GM18909 (cell line): Measurements from ENCODE around the gene GPER1.
A peak's percentile ranks its signal among the peaks of the same experiment; 100 is the strongest.

Source experiments
- ATAC-seq: cut with Tn5 transposase; IDR thresholded peaks from one replicate; pipeline ENCODE4 v1.9.1; 2021; ENCODE audit warnings: mild to moderate bottlenecking; ENCODE audit not compliant: unreplicated experiment, poor library complexity

GPER1 gene

DNA sequence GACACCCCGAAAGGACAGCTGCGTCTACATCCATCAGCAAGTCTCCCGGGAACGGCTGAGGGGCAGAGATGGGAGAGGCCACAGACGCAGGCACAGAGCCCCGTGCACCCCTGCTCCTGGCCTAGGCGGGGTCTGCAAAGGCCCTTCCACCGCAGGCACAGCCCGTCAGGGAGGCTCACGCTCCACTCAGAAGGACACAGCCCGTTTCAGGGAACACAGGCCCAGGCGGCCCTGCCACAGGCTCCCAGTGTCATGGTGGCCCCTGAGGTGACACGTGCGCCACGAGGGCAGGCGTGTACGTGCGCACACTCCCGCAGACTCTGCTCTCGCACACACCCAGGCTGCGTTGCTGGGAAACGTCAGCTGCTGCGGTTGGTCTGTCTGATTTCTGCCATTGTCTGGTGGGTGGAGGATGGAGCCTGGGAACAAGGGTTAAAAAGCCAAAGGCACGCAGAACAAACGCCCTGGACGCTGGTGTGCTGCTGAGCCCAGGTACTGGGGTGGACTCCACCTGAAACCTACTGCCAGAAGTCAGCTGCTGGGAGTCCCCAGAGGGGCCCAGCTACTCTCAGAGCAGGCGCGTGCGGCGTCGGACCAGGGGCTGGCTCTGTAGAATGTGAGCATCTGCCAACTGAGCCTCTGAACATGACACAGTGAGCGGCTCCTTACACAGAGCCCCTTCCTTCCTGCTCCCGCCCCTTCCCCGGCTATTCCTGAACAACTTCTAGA is 13.1 kb downstream of the GPER1 start:
- ATAC-seq = no peak

DNA sequence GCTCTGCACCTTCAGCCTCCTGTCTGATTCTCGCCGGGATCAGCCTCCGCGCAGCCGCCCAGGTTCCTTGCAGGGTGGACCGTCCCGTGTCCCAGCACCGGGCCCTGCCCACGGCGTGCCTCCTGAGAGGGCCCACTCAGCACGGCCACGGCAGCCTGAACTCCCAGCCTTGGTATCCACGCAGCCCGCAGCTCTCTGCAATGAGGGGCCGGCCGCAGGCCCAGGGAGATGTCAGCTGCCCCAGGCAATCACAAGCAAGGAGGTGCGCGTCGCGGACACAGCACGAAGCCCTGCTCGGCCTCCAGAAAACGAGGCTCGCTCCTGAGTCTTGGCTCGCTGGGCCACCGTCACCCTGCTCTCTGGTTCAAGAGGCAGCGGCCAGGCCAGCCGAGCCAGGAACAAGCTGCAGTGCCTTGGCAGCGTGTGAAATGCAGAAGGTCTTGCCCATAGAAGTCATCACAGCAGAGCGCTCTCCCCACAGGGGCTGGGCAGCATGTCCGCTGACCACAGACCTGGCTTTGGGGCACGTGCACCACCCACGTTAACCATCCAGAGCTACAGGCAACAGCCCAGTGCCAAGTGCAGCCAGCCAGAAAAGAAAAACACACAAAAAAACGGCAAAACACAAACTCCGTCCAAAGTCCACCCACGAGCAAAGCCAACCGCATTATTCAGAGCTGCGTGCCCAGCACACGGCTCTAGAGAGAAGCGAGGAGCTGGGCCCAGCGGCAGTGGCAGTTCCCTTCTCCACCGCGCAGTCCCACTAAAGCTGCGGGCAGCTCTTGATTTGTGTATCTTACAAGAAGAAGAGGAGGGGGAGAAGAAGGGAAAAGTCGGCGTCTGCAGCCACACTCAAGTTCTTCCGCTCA is 13.9 kb downstream of the GPER1 start:
- no peak for ATAC-seq

DNA sequence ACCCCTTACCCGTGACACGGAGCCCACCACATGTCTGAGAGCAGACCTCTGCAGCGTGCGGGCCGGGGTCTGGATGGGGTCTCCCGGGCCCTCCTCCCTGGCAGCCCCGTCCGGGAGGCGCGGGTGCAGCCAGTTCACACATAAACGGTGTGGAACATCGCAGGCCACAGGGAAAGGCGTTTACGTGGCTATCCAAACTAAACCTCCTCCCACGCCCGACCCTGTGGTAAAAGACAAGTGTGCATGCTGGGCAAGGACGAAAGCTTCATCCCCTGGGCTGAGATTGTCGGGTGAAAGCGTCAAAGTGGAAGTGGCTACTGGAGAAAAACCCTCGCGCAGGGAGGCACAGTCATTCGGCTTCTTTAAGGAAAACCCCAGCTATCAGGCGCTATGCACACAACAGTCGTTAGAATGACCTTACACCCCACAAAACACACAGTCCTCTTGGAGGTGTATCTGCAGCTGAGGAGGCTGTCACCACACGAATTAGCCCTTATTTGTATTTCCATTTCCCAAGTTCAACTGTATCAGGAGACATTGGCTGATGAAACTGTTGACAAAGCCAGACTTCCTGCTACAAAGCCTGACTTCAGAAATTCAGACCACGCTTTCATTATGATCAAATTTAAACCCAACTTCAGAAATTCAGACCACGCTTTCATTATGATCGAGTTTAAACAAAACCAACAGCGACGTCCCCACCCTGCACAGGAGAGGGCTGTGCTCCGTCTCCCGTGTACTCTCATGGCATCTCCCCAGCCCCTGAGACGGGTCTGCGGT is 15.3 kb downstream of the GPER1 start:
- ATAC-seq = no peak

DNA sequence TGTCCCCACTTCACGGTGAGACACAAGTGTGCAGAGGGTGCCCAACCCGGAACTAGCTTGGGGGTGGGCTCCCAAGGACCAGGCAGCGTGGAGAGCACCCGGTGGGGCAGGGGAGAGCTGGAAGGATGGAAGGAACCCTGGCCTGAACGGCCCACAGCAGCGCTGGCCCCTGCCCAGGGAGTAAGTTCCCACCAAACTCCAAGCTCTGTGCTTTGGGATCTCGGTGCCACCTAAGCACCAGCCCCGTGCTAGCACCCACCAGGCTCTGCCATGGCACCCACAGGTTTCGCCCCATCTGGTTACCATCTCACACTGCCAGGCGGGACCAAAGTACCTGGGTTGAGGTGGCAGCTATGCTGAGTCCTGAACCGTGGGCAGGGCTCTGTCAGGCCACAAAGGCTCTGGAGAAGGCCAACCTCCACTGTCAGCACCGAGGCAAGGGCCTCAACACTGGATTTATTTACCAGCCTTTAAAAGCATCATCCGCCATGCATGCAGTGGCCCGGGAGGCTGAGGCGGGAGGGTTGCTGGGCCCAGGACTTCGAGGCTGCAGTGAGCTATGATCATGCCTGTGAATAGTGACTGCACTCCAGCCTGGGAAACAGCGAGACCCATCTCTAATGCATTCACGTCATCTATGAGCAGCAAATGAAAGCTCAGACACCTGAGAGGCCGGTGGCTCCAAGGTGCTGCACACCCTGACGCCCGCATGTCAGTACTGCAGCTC is 16.0 kb downstream of the GPER1 start:
- no peak for ATAC-seq

DNA sequence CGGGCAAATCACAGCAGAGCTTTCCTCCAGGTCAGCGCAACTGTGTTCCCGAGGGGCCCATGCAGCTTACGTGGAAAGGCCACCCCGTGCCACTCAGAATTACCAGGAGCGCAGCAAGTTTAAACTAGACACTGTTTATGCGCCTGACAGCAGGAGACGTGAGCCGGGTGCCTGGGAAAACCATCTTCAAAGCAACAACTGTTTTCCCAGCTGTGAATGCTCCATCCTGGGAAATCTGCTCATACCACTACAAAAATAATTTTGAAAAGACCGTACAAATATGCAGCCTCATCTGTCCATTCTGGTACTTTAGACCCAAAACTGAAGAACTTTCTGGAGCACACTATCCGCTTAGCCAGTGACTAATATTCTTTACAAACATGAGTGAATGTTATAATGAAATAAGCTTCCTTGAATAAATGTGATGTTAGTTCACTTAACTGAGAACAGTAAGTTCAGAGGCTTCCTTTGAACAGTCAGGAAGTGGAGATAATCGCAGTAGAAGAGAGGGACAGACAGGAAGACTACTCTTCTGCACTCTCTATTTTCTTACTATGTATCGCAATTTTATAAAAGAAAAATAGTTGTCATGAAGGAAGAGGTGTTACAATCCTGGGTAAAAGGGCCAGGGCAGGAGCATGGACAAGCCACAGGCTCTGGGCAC is 16.7 kb downstream of the GPER1 start:
- ATAC-seq = no peak

DNA sequence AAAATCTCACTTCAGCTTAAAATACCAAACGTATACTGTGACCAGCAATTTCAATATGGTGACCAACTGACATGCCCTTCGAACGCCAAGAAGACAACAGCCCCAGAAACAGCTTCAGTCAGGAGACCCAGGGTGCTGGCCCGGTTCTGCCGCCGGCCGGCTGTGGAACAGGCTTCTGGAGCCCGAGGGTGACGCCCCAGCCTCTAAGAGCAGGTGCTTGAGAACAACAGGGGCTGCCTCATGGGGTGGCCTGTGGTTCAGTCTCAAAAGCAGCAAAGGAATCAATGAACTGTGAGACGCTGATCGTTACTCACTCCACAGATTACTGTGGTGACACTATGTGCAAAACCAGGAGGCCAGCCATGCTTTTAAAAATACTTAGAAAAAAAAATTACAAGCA is 17.3 kb downstream of the GPER1 start:
- peak; percentile 63 for ATAC-seq

DNA sequence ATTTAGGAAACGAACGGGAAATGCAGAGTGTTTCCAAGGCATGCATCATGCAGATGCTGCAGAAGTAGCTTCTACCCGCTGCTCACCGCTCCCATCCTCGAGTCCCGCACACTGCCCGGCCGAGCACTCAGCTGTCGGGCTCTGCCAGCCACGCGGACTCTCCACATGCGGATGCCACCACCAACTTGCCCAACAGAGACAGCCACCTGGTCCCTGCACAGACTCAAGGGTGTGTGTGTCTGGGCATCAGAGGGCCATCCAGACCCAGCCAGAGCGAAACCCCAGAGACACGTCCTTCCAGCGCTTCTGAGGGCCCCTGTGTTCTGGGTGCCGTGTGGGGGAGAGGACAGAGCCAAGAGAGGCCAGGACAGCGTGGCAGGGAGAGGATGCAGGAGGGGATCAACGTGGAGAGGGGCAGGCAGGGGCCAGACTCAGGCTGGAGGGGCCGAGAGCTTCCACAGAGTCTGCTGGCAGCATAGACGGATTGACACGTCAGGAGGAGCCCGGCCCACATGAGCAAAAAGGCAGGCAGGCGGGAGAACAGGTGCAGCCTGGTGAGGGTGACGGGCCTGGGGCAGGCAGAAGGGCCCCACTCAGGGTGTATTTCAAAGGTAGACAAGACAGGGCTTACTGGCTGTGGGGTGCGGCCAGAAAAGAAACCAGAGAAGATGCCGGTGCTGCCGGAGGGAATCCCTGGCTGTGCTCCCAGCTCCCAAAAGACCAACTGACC is 18.3 kb downstream of the GPER1 start:
- ATAC-seq = no peak

DNA sequence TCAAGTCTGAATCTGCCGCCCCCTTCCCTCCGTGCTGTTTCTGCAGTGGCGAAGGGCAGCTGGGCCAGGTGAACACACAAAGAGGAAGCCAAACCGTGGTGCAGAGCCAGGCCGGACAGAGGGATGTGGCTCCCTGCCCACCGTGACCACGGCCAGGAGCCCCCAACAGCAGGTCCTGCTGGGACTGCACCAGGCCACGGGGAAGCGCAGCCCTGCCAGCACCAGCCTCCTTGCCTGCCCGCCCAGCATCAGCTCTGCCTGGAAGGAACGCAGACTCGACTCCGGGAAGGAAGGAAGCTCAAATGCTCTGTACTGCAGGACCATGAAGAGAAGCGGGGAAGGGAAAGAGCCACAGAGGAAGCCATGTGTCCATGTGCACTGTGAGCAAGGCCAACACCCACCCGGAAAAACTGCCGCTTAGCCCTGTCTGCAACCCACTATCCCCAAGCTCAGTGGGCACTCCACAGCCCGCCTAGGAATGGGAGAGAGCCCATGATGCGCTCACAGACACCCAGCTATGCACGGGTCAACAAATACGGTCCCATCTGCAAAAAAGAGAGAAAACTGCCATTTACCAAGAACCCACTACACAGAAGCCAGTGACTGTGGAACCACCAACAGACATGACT is 19.0 kb downstream of the GPER1 start:
- ATAC-seq = no peak

DNA sequence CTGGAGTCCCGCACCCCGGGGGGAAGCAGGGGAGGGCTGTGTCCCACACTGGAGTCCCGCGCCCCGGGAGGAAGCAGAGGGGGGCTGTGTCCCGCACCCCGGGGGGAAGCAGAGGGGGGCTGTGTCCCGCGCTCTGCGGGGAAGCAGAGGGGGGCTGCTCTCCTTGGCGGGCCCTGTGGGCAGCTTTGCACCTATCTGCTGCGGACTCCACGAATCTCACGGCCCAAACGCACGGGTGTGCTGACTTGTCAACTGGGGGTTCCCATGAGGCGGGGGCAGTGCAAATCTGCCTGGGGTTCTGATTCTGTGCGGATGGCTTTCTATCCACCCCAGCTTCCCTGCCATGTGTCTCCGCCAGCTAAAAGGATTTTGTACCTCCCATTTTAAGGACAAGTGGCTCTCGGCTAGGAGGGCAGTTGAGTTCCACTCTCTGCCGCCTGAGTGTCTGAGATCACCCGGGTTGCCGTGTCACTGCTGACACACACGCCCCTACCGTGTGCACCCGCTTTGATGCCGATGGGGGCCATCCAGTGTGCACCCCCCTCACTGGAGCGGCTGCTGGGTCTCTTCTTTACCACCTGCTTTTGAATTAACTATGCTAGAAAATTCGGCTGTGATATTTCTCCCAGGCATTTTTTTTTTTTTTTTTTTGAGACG is 20.5 kb downstream of the GPER1 start:
- ATAC-seq = no peak

DNA sequence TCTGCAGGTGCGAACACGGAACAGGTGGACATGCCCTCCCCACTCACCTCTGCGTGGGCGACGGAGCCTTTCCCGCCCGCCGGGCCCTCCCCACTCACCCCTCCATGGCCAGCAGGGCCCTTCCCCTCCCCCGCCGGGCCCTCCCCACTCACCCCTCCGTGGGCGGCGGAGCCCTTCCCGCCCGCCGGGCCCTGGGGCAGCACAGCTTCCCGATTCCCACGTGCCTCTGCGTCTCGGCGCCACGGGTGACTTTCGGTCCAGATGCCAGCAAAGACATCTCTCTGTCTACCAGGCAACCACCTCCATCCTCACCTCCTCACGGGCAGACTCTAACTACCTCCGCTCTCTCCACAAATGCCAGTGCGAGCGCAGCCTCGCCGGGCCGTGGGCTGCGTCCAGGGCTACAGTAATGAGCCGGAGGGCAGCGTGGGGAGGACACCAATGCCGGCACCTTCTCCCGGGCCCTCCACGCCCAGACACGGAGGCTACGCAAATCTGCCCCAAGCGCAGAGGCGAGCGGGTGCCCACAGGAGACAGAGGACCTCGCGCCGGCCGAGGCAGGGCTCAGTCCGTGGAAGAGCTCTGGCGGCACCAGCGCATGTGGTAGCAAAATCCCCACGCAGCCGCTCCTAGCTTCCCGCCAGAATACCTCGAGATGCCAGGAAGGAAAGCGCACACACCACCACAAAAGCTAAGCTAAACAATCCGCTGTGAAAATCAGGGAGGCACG is 21.8 kb downstream of the GPER1 start:
- no peak for ATAC-seq

DNA sequence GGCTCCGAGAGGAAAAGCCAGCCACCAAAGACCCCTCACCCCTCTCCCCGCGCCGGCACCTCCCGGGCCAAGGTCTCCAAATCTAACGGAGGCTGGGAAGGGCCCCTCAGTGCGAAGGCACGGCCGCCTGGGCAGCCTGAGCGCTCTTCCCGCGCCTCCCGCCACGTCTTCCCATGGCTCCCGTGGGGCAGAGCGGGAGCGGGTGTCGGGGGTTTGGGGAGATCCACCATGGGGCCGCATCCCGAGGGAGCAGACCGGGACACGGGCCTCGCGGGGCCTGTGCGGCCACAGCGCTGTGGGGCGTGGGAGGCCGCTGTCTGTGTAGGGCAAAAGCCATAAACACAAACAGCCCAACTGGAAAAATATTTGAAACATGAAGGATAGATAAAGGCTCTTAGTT is 22.4 kb downstream of the GPER1 start:
- ATAC-seq = no peak

DNA sequence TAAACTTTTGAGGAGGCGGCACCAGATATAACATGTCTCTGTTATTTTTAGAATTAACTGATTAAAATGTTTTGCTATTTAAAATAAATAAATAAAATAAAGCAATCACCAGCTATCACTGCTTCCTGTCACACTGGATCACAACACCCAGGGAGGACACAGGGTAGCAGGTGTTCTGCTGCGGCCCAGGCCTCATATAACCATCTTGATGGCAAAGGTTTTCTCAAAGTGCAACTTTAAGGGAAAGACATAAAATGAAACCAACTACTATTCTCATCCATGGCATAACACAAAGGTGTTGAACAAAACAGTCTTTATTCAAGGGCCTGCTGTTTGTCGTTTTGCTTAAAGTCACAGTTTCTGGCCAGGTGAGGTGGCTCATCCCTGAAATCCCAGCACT is 23.2 kb downstream of the GPER1 start:
- ATAC-seq = no peak

DNA sequence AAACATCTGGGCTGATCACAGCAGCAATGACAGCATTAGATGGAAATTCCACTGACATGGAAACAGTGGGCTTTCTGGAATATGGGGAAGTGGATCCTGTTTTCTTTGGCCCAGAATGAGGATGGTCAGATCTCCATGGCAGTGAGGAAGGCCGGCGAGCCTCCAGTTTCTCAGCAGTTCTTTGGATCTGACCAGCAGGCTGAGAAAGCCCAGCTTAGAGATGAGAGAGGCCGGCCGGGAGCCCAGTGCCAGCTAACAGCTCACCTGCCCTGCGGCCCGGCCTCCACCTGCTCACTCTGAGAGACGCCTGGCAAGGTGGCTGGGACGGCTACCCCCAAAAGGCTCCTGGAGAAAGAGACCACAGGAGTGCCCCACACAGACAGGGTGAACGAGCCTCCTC is 24.2 kb downstream of the GPER1 start:
- ATAC-seq = no peak

DNA sequence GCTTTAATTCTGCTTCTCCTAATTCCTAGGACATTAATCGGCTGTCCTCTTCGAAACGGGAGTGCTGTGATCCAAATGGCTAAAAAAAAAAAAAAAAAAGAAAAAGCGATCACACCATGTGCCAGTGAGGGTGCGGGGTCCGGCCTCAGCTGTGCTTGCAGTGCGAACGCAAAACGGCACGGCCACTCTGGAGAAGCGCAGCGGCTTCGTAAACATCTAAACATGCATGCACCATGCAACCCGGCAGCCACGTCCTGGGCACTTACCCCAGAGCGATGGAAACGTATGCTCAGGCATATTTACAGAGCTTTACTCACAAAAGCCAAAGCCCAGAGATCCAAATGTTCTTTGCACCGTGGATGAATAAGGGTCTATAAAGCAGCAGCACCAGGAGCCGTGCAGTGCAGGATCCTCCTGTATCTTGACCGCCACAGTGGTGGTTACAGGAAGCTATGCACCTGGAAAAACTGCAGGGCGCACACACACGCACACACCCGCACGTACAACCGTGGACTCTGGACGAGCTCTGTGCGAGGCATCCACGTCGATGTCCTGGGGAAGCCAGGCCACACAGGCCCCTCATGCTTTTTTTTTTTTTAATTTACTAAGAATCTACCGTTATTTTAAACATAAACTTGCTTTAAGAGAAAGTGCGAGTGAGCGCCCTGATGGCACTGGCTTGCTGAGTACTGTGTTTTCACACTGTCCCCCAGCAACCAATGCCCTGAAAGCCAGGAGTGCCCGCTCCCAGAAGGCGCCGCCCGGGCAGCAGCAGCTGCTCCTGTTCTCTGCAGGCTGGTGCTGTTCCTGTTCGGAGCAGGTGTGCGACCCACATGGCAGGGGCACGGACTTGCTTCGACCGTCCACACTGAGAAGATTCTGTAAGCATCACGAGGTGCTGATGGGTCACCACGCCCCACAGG is 25.0 kb downstream of the GPER1 start:
- ATAC-seq = no peak

DNA sequence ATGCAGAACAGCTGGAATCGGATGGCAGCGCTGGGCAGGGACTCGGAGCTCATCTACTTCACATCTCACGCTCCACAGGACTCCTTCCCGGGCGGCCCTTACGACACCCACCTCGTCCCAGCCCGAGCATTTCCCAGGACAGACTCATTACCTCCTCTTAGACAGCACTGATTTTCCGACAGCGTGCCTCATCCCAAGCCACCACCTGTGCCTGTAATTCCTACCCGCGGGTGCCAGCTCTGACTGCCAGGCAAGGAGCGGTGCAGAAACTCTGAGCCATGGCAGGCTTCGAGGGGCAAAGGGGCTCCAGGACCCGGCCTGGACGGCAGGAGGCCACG is 25.6 kb downstream of the GPER1 start:
- no peak for ATAC-seq

DNA sequence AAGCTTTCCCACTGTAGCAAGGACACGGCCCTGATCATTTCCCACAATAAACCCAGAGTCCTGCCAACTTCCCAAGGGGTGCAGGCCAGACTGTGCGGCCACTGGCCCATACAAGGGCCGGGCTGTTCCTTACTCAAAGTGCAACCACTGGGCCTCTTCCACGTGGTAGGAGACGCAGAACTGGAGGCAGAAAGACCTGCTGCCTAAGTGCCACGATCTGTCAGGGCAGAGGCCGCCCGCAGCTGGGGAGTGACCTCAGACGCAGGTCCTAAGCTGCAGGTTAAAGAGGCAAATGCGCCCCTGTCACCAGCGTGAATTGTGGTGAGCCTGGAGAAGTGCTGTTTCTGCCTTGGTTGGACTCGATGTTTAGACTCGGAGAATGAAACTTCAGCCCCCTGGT is 26.2 kb downstream of the GPER1 start:
- ATAC-seq = no peak

DNA sequence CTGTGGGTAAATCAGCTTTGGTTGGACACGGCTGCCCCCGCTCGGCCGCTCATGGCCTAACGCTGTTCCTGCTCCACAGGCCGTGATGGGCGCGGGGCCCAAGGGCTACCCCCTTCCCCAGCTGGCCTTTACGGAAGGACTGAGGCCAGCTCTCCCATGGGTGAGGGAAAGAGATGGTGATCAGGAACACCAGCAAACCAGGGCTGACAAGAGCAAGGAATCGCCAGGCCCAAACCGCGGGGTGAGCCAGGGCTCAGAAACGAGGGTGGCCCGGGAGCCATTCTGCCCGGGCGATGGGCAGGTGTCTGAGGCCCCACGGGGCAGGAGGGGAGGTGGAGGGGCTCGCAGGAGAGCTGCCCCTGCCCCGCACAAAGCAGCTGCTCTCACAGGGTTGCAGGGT is 26.6 kb downstream of the GPER1 start:
- ATAC-seq = no peak
